Measurements from ENCODE around the gene OR6J1. TPM values are rescaled to one million over a fixed set of nuclear protein-coding genes. Genes with fewer than 3 reads are reported as not detected.

The OR6J1 gene
- polyA plus RNA-seq, 1 of the 3 experiments (the other 2 are of a cell fraction), result not detected

DNA sequence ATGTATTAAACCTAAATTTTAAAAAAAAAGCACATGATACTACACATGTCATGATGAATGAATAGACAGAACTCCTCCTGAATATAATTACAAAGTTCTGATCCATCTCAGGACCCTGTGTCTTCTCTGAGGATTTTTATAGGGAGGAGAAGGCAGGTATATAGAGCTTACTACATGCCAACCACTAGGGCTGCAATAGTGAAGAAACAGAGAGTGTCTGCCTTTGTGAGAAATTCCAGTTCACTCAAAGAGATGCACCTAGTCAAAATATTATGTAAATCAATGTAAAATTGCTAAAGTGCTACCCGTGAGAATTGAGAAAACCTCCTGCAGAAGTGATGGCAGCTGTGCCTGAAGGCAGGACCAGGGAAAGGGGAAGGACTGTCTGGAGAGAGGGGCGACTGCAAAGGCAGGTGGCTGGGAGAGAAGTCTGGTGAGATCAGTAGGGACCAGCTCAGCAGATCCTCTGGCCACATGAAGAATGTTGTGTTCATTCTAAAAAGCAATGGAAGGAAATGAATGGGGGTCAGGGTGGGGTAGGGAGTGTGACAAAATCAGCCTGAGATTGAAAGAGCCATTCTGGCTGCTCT lies 31.0 kb downstream of the OR6J1 start:
- H3K9ac ChIP-seq, result no peak overlapping the region
- no peaks in the 10 kb centered on the region for H3K27me3 ChIP-seq (ENCODE audit: insufficient read depth)
- no peak overlapping the region for H3K27ac ChIP-seq (ENCODE audit: low read depth in 2 of 2, low read length in 1 of 2)
- H4K20me1 ChIP-seq (ENCODE audit: insufficient read depth), result no peaks in the 10 kb centered on the region
- peaks cover 0 to 9% of the 10 kb centered on the region in 2 experiments; a peak in 1 of 4 replicates for H3K4me1 ChIP-seq (ENCODE audit: control insufficient read depth in 1 of 2, insufficient read depth in 2 of 2, low read depth in 1 of 2, low read length in 1 of 2)
- peaks cover 7% of the 10 kb centered on the region for H3F3A ChIP-seq (replicated peaks; ENCODE audit: insufficient read depth)
- H3K9me3 ChIP-seq, result no peaks in the 10 kb centered on the region
- no peak overlapping the region for H3K4me3 ChIP-seq (ENCODE audit: low read depth in 2 of 2, low read length in 1 of 2)
- H3K36me3 ChIP-seq (replicated peaks in 1 of 2; ENCODE audit: control insufficient read depth in 1 of 2, insufficient read depth in 2 of 2, low read length in 1 of 2), result peaks cover 0 to 10% of the 10 kb centered on the region in 2 experiments
- no peak overlapping the region for H3K4me2 ChIP-seq
- no peaks in the 10 kb centered on the region for H3K9me2 ChIP-seq
- CTCF ChIA-PET, result interaction anchor here (1.2 to 1.4 kb wide), 3 partner anchors 12 to 42 kb away, joined by 3 to 4 read pairs (median 3); partner anchors contain the start of gene ABHD4
- TF ChIP-seq EP300 (IDR thresholded peaks at IDR 0.05; ENCODE audit: borderline replicate concordance in 1 of 2, low read depth in 1 of 2, low read length in 1 of 2) (no peak), YY1 (IDR thresholded peaks at IDR 0.05; ENCODE audit: low read depth) (no peak), NFIC (IDR thresholded peaks at IDR 0.05; ENCODE audit: borderline replicate concordance) (no peak), EZH2phosphoT487 (IDR thresholded peaks at IDR 0.05; ENCODE audit: borderline replicate concordance, low read depth) (no peak), TEAD4 (IDR thresholded peaks at IDR 0.05; ENCODE audit: borderline replicate concordance, insufficient read depth) (no peak), FOSL2 (IDR thresholded peaks at IDR 0.05; ENCODE audit: borderline replicate concordance, low read depth) (no peak)
- TF ChIP-seq, protein P1, sequence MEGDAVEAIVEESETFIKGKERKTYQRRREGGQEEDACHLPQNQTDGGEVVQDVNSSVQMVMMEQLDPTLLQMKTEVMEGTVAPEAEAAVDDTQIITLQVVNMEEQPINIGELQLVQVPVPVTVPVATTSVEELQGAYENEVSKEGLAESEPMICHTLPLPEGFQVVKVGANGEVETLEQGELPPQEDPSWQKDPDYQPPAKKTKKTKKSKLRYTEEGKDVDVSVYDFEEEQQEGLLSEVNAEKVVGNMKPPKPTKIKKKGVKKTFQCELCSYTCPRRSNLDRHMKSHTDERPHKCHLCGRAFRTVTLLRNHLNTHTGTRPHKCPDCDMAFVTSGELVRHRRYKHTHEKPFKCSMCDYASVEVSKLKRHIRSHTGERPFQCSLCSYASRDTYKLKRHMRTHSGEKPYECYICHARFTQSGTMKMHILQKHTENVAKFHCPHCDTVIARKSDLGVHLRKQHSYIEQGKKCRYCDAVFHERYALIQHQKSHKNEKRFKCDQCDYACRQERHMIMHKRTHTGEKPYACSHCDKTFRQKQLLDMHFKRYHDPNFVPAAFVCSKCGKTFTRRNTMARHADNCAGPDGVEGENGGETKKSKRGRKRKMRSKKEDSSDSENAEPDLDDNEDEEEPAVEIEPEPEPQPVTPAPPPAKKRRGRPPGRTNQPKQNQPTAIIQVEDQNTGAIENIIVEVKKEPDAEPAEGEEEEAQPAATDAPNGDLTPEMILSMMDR (IDR thresholded peaks at IDR 0.05), result peak; percentile 20; the same call in 1 of the 2 replicates
- TF ChIP-seq, protein P2, sequence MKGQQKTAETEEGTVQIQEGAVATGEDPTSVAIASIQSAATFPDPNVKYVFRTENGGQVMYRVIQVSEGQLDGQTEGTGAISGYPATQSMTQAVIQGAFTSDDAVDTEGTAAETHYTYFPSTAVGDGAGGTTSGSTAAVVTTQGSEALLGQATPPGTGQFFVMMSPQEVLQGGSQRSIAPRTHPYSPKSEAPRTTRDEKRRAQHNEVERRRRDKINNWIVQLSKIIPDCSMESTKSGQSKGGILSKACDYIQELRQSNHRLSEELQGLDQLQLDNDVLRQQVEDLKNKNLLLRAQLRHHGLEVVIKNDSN (IDR thresholded peaks at IDR 0.05; ENCODE audit: borderline replicate concordance, low read depth), result no peak
- POLR2A ChIA-PET, result no interaction called here
- H3K79me2 ChIP-seq (ENCODE audit: insufficient read depth), result no peaks in the 10 kb centered on the region
- no peak overlapping the region for H2AFZ ChIP-seq (ENCODE audit: low read depth)
- DNase-seq, result no peak
- WGBS (ENCODE audit: low lambda C conversion rate), result 63% methylated on average over 2 of the region's 2 CpGs

DNA sequence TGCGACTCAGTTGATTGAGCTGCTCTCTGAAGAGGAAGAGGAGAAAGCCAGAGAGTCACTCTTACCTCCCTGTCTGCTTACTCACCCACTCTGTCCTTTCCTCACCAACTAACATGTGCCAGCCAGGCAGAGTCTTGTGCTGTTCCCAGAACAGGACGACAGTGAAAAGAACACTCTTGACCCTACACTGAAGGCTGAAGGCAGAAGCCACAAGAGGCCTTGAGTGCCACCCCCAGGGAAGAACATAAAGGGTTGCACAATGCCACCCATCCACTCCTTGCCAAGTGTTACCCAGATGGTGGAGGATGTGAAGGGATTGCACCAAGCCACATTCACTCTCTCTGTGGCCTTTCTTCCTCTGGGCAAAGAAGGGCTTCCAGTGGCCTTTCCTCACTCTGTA lies 33.2 kb downstream of the OR6J1 start:
- WGBS (ENCODE audit: low lambda C conversion rate), result 89% methylated on average over 1 of the region's 2 CpGs
- CTCF ChIA-PET, result interaction anchor here (0.7 to 1.2 kb wide), 3 partner anchors 12 to 41 kb away, joined by 3 to 4 read pairs (median 3); no protein-coding TSS in a partner anchor
- DNase-seq, result no peak
- TF ChIP-seq, protein P3, sequence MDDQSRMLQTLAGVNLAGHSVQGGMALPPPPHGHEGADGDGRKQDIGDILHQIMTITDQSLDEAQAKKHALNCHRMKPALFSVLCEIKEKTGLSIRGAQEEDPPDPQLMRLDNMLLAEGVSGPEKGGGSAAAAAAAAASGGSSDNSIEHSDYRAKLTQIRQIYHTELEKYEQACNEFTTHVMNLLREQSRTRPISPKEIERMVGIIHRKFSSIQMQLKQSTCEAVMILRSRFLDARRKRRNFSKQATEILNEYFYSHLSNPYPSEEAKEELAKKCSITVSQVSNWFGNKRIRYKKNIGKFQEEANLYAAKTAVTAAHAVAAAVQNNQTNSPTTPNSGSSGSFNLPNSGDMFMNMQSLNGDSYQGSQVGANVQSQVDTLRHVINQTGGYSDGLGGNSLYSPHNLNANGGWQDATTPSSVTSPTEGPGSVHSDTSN (IDR thresholded peaks at IDR 0.05), result no peak
- TF ChIP-seq POLR2AphosphoS5 (IDR thresholded peaks at IDR 0.05; ENCODE audit: low read depth, low read length) (no peak), RXRA (IDR thresholded peaks at IDR 0.05; ENCODE audit: borderline replicate concordance, low read depth) (no peak), TEAD4 (IDR thresholded peaks at IDR 0.05; ENCODE audit: borderline replicate concordance, insufficient read depth) (no peak)
- TF ChIP-seq, protein P1 (IDR thresholded peaks at IDR 0.05), result no peak
- TF ChIP-seq, protein P4, sequence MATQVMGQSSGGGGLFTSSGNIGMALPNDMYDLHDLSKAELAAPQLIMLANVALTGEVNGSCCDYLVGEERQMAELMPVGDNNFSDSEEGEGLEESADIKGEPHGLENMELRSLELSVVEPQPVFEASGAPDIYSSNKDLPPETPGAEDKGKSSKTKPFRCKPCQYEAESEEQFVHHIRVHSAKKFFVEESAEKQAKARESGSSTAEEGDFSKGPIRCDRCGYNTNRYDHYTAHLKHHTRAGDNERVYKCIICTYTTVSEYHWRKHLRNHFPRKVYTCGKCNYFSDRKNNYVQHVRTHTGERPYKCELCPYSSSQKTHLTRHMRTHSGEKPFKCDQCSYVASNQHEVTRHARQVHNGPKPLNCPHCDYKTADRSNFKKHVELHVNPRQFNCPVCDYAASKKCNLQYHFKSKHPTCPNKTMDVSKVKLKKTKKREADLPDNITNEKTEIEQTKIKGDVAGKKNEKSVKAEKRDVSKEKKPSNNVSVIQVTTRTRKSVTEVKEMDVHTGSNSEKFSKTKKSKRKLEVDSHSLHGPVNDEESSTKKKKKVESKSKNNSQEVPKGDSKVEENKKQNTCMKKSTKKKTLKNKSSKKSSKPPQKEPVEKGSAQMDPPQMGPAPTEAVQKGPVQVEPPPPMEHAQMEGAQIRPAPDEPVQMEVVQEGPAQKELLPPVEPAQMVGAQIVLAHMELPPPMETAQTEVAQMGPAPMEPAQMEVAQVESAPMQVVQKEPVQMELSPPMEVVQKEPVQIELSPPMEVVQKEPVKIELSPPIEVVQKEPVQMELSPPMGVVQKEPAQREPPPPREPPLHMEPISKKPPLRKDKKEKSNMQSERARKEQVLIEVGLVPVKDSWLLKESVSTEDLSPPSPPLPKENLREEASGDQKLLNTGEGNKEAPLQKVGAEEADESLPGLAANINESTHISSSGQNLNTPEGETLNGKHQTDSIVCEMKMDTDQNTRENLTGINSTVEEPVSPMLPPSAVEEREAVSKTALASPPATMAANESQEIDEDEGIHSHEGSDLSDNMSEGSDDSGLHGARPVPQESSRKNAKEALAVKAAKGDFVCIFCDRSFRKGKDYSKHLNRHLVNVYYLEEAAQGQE (IDR thresholded peaks at IDR 0.05; ENCODE audit: low read depth, low read length), result no peak
- TF ChIP-seq, protein P5, sequence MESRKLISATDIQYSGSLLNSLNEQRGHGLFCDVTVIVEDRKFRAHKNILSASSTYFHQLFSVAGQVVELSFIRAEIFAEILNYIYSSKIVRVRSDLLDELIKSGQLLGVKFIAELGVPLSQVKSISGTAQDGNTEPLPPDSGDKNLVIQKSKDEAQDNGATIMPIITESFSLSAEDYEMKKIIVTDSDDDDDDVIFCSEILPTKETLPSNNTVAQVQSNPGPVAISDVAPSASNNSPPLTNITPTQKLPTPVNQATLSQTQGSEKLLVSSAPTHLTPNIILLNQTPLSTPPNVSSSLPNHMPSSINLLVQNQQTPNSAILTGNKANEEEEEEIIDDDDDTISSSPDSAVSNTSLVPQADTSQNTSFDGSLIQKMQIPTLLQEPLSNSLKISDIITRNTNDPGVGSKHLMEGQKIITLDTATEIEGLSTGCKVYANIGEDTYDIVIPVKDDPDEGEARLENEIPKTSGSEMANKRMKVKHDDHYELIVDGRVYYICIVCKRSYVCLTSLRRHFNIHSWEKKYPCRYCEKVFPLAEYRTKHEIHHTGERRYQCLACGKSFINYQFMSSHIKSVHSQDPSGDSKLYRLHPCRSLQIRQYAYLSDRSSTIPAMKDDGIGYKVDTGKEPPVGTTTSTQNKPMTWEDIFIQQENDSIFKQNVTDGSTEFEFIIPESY (IDR thresholded peaks at IDR 0.05; ENCODE audit: borderline replicate concordance, low read depth), result no peak

More for the DNA sequence above, 33.2 kb downstream of the OR6J1 start:
- H3K9me3 ChIP-seq, result no peaks in the 10 kb centered on the region
- H3K9ac ChIP-seq, result no peak overlapping the region
- H3K36me3 ChIP-seq (replicated peaks in 1 of 2; ENCODE audit: control insufficient read depth in 1 of 2, insufficient read depth in 2 of 2, low read length in 1 of 2), result peaks cover 9 to 28% of the 10 kb centered on the region in 2 experiments
- H3K27me3 ChIP-seq (ENCODE audit: insufficient read depth), result no peaks in the 10 kb centered on the region
- H3K4me3 ChIP-seq (ENCODE audit: low read depth in 2 of 2, low read length in 1 of 2), result no peak overlapping the region
- no peak overlapping the region for H2AFZ ChIP-seq (ENCODE audit: low read depth)
- peaks cover 7% of the 10 kb centered on the region for H3F3A ChIP-seq (replicated peaks; ENCODE audit: insufficient read depth)
- H4K20me1 ChIP-seq (ENCODE audit: insufficient read depth), result no peaks in the 10 kb centered on the region
- no peaks in the 10 kb centered on the region for H3K9me2 ChIP-seq
- H3K4me2 ChIP-seq, result no peak overlapping the region
- H3K79me2 ChIP-seq (ENCODE audit: insufficient read depth), result no peaks in the 10 kb centered on the region
- no peak overlapping the region for H3K27ac ChIP-seq (ENCODE audit: low read depth in 2 of 2, low read length in 1 of 2)
- POLR2A ChIA-PET, result no interaction called here
- H3K4me1 ChIP-seq (ENCODE audit: control insufficient read depth in 1 of 2, insufficient read depth in 2 of 2, low read depth in 1 of 2, low read length in 1 of 2), result peaks cover 0 to 9% of the 10 kb centered on the region in 2 experiments; a peak in 1 of 4 replicates

All from SK-N-SH (cell line).